Activated B cell treated with CpG ODN at 0.5 μM for 24 hours (primary cell): ENCODE measurements around the gene F5. TPM values are rescaled to one million over a fixed set of nuclear protein-coding genes. Genes with fewer than 3 reads are reported as not detected.

Experiments used
- ATAC-seq: fragments of 200-7000 bp; cut with Tn5 transposase; one replicate; pipeline ENCODE4 v1.10.0; 2021; ENCODE audit warnings: low read depth, mild to moderate bottlenecking, moderate library complexity
- CTCF ChIA-PET: fragments of 350-600 bp; sonication (Branson Sonifier 250); formaldehyde crosslinking; loops from one replicate; lab custom pipeline; 2021; ENCODE audit warnings: antibody characterized with exemption; lab: Charles Lee
- POLR2A ChIA-PET: fragments of 350-600 bp; sonication (Branson Sonifier 250); formaldehyde crosslinking; loops from one replicate; lab custom pipeline; 2021; ENCODE audit warnings: antibody characterized with exemption; lab: Charles Lee
- DNase-seq: peaks from one replicate; pipeline ENCODE4 v3.0.0; 2022
- H3K27ac Mint-ChIP-seq: one replicate; pipeline ENCODE4 v1.8.0; 2020; ENCODE audit warnings: mixed read lengths
- H3K27me3 Mint-ChIP-seq: one replicate; pipeline ENCODE4 v1.8.0; 2021; ENCODE audit warnings: mixed read lengths
- H3K36me3 Mint-ChIP-seq: one replicate; pipeline ENCODE4 v1.8.0; 2021; ENCODE audit warnings: low read depth, mixed read lengths
- H3K4me1 Mint-ChIP-seq: one replicate; pipeline ENCODE4 v1.8.0; 2021; ENCODE audit warnings: mixed read lengths
- H3K4me3 Mint-ChIP-seq: one replicate; pipeline ENCODE4 v1.8.0; 2020; ENCODE audit warnings: mild to moderate bottlenecking, mixed read lengths
- H3K9me3 Mint-ChIP-seq: one replicate; pipeline ENCODE4 v1.8.0; 2020; ENCODE audit warnings: mixed read lengths
- CTCF ChIP-seq: fragments of 200-600 bp; IDR thresholded peaks from one replicate; pipeline ENCODE4 v1.8.0; 2022; ENCODE audit warnings: antibody characterized with exemption, mild to moderate bottlenecking
- intact Hi-C: fragments of 100-400 bp; cut with micrococcal nuclease; formaldehyde crosslinking; loops from one replicate; pipeline ENCODE4 v1.15.1; 2024
- total RNA-seq: library from RNA; stranded (reverse); gene quantifications from 2 replicates; pipeline ENCODE4 v1.2.3, GENCODE V29; 2022

F5 gene
- total RNA-seq, 1 donor from 2014 or later, result 0.67 TPM

GRCh38 chr1:169487561-169487960, 98.7 kb downstream of the F5 start:
- TF ChIP-seq CTCF, result no peak

GRCh38 chr1:169487133-169487532, 99.1 kb downstream of the F5 start:
- ATAC-seq (no peak), DNase-seq (no peak)
- Mint-ChIP-seq H3K27ac (no peak overlapping the region), H3K4me1 (peaks cover 27% of the 10 kb centered on the region), H3K36me3 (peaks cover 9% of the 10 kb centered on the region), H3K4me3 (peak overlapping the region; percentile 88), H3K9me3 (no peaks in the 10 kb centered on the region), H3K27me3 (no peaks in the 10 kb centered on the region)
- POLR2A ChIA-PET, result no interaction called here
- CTCF ChIA-PET, result no interaction called here
- no peak for TF ChIP-seq CTCF
- intact Hi-C loops, result loop anchor here (2.0 to 10.0 kb wide), 9 partner anchors 100 to 1998 kb away; partner anchors contain the start of genes DCAF6, F5, FMO4 and KIFAP3

More at GRCh38 chr1:169487561-169487960, 98.7 kb downstream of the F5 start:
- intact Hi-C loops, result loop anchor here (2.0 to 10.0 kb wide), 9 partner anchors 100 to 1997 kb away; partner anchors contain the start of genes DCAF6, F5, FMO4 and KIFAP3
- ATAC-seq, result no peak
- Mint-ChIP-seq H3K9me3 (no peaks in the 10 kb centered on the region), H3K27me3 (no peaks in the 10 kb centered on the region), H3K4me1 (peaks cover 27% of the 10 kb centered on the region), H3K4me3 (no peak overlapping the region), H3K36me3 (peaks cover 9% of the 10 kb centered on the region), H3K27ac (no peak overlapping the region)
- CTCF ChIA-PET, result no interaction called here
- DNase-seq, result no peak
- POLR2A ChIA-PET, result no interaction called here

DNA sequence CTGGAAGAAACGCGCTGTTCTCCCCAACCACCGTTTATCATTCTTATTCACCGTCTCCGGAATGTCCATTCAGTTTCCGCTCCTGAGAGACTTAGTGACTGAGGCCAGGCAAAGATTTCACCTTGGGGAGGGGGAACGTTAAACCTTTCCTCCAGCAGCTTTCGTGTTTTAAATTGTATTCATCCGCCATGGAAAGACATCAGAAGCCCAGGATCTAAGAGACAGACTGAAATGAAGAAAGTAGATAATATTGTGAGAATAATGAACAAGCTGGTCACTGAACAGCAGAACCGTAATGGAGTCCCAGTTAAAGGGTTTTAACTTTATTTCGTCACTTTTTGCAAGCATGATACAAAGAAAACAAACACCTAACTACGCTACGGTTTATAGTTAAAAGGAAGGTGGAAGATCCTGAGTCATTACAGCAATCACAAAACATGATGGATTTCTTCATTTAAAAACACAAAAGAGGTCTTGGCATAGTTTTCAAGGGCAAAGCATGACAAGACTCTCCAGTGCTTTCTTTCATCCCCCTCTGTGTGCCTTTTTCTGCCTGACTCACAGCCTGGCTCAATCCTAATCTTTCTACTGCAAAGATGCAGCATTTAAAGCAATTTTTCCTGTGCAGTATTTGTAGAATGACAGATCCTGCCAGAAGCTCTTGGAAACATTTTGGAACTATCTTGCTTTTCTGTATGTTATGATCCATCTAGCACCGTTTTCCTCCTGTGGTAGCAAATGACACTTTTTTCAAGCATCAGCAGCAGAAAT, 99.8 kb downstream of the F5 start:
- CTCF ChIA-PET, result interaction anchor here (0.9 kb wide), 2 partner anchors 14 to 59 kb away, joined by 3 to 5 read pairs; no protein-coding TSS in a partner anchor
- Mint-ChIP-seq H3K4me1 (peaks cover 27% of the 10 kb centered on the region), H3K36me3 (peaks cover 9% of the 10 kb centered on the region)

GRCh38 chr1:169485431-169486280, 100.6 kb downstream of the F5 start, which contains the start of gene SLC19A2:
Gene SLC19A2 (minus strand): TSS chr1:169485944. CDS start chr1:169485766, 178 bp downstream.
- Mint-ChIP-seq H3K27ac (peak within 1 kb of the TSS; percentile 82), H3K27me3 (no peaks in the 10 kb centered on the region), H3K9me3 (no peaks in the 10 kb centered on the region), H3K36me3 (peaks cover 9% of the 10 kb centered on the region), H3K4me3 (peak within 1 kb of the TSS; percentile 88), H3K4me1 (peaks cover 27% of the 10 kb centered on the region)
- DNase-seq, result peak; percentile 86
- CTCF ChIA-PET, result interaction anchor here (0.9 kb wide), 2 partner anchors 13 to 60 kb away, joined by 3 to 5 read pairs; no protein-coding TSS in a partner anchor
- intact Hi-C loops, result loop anchor here (1.0 to 10.0 kb wide), 14 partner anchors 61 to 1999 kb away; partner anchors contain the start of genes BLZF1, DCAF6, F5 and FMO4
- no peak for TF ChIP-seq CTCF
- ATAC-seq, result peak; percentile 98
- POLR2A ChIA-PET, result interaction anchor here (0.6 to 1.5 kb wide), 9 partner anchors 9 to 408 kb away, joined by 3 to 7 read pairs (median 3); partner anchors contain the start of genes BLZF1, NME7 and SCYL3

More for the DNA sequence above, 99.8 kb downstream of the F5 start:
- no peak for TF ChIP-seq CTCF
- DNase-seq, result no peak
- POLR2A ChIA-PET, result interaction anchor here (0.6 to 1.5 kb wide), 9 partner anchors 8 to 407 kb away, joined by 3 to 7 read pairs (median 3); partner anchors contain the start of genes BLZF1, NME7 and SCYL3
- H3K4me3 Mint-ChIP-seq, result peak overlapping the region; percentile 88
- intact Hi-C loops, result loop anchor here (1.0 to 10.0 kb wide), 12 partner anchors 101 to 1998 kb away; partner anchors contain the start of genes BLZF1, DCAF6, F5 and FMO4
- H3K27me3 Mint-ChIP-seq, result no peaks in the 10 kb centered on the region
- no peak for ATAC-seq
- peak overlapping the region; percentile 82 for H3K27ac Mint-ChIP-seq
- H3K9me3 Mint-ChIP-seq, result no peaks in the 10 kb centered on the region
